IMR-90 (cell line): ENCODE results near the gene ITPK1. TPM values are rescaled to one million over a fixed set of nuclear protein-coding genes. Genes with fewer than 3 reads are reported as not detected.

Experiments used
- ATAC-seq: fragments of 200-7000 bp; cut with Tn5 transposase; 2 replicates; pipeline ENCODE4 v1.9.1; 2020; ENCODE audit warnings: low read depth, mild to moderate bottlenecking, moderate library complexity
- BruUV-seq: library from RNA; stranded (reverse); fragments of 400-500 nt; replicated peaks from 2 replicates; lab custom pipeline; 2021; lab: Mats Ljungman, UMichigan
- CTCF ChIA-PET: fragments of 300-600 bp; formaldehyde crosslinking; extraction: SDS; loops from one replicate; lab custom pipeline; 2021; ENCODE audit warnings: antibody characterized with exemption; lab: Yijun Ruan, JAX
- POLR2A ChIA-PET: fragments of 300-600 bp; sonication (Branson Sonifier 250); formaldehyde crosslinking; loops from one replicate; lab custom pipeline; 2022; ENCODE audit warnings: antibody characterized with exemption; ENCODE audit not compliant: unreplicated experiment; lab: Charles Lee
- DNase-seq: peaks from one replicate; pipeline ENCODE4 v3.0.0; 2013
- H2AFZ ChIP-seq: replicated peaks from 2 replicates; pipeline ENCODE3; 2013; ENCODE audit warnings: low read length, mild to moderate bottlenecking; ENCODE audit not compliant: poor library complexity
- H2AK5ac ChIP-seq: 2 replicates; pipeline ENCODE4 v1.6.1; 2013; ENCODE audit warnings: low read depth, low read length, inconsistent platforms
- H2AK9ac ChIP-seq: replicated peaks from 2 replicates; pipeline ENCODE3; 2013; ENCODE audit warnings: mild to moderate bottlenecking, low read depth, low read length, moderate library complexity; ENCODE audit not compliant: poor library complexity
- H2BK120ac ChIP-seq: 2 replicates; pipeline ENCODE4 v1.6.1; 2013; ENCODE audit warnings: low read depth, low read length, inconsistent platforms
- H2BK15ac ChIP-seq: 3 replicates; pipeline ENCODE4 v1.6.1; 2013; ENCODE audit warnings: low read depth, low read length, inconsistent platforms
- H2BK20ac ChIP-seq: 2 replicates; pipeline ENCODE4 v1.6.1; 2013; ENCODE audit warnings: low read depth, mild to moderate bottlenecking, inconsistent platforms, low read length, moderate library complexity
- H2BK5ac ChIP-seq: 2 replicates; pipeline ENCODE4 v1.6.1; 2013; ENCODE audit warnings: mild to moderate bottlenecking, low read depth, low read length, inconsistent platforms; ENCODE audit not compliant: poor library complexity, severe bottlenecking
- H3K14ac ChIP-seq: replicated peaks from 2 replicates; pipeline ENCODE4 v1.6.1; 2013; ENCODE audit warnings: low read depth, low read length, inconsistent platforms
- H3K18ac ChIP-seq: 2 replicates; pipeline ENCODE4 v1.6.1; 2013; ENCODE audit warnings: low read depth, low read length, control low read depth
- H3K23ac ChIP-seq: 2 replicates; pipeline ENCODE4 v1.6.1; 2013; ENCODE audit warnings: low read depth, low read length, inconsistent platforms
- H3K27ac ChIP-seq: 2 replicates; pipeline ENCODE4 v1.5.1; 2013; ENCODE audit warnings: mild to moderate bottlenecking, control low read depth, low read length; ENCODE audit not compliant: insufficient read depth
- H3K27me3 ChIP-seq: 2 replicates; pipeline ENCODE4 v1.6.1; 2013; ENCODE audit warnings: low read length; ENCODE audit not compliant: control insufficient read depth, insufficient read depth
- H3K36me3 ChIP-seq: 2 replicates; pipeline ENCODE4 v1.6.1; 2013; ENCODE audit warnings: low read length, mixed read lengths; ENCODE audit not compliant: control insufficient read depth, insufficient read depth
- H3K4ac ChIP-seq: 2 replicates; pipeline ENCODE4 v1.6.1; 2013; ENCODE audit warnings: low read depth, low read length, inconsistent platforms
- H3K4me1 ChIP-seq: 2 replicates; pipeline ENCODE4 v1.6.1; 2013; ENCODE audit warnings: low read length, mixed read lengths; ENCODE audit not compliant: control insufficient read depth, insufficient read depth
- H3K4me2 ChIP-seq: 2 replicates; pipeline ENCODE4 v1.6.1; 2013; ENCODE audit warnings: low read depth, mild to moderate bottlenecking, control low read depth, low read length, moderate library complexity
- H3K4me3 ChIP-seq: 2 replicates; pipeline ENCODE4 v1.5.1; 2013; ENCODE audit warnings: low read depth, mild to moderate bottlenecking, control low read depth, low read length, moderate library complexity; ENCODE audit not compliant: insufficient read depth
- H3K56ac ChIP-seq: 2 replicates; pipeline ENCODE4 v1.6.1; 2013; ENCODE audit warnings: low read length, inconsistent platforms; ENCODE audit not compliant: insufficient read depth; ENCODE audit errors: extremely low read depth
- H3K79me1 ChIP-seq, 2 experiments: 2 replicates each; pipeline ENCODE4 v1.6.1; 2013; ENCODE audit warnings: low read length in 2 of 2, inconsistent platforms in 1 of 2, low read depth in 1 of 2
- H3K9ac ChIP-seq: 2 replicates; pipeline ENCODE4 v1.6.1; 2013; ENCODE audit warnings: low read depth, low read length, control low read depth
- H3K9me1 ChIP-seq: 2 replicates; pipeline ENCODE4 v1.6.1; 2013; ENCODE audit warnings: low read length, inconsistent platforms; ENCODE audit not compliant: insufficient read depth
- H3K9me3 ChIP-seq: 2 replicates; pipeline ENCODE4 v1.6.1; 2013; ENCODE audit warnings: low read length; ENCODE audit not compliant: control insufficient read depth, insufficient read depth
- H4K20me1 ChIP-seq: 2 replicates; pipeline ENCODE4 v1.6.1; 2013; ENCODE audit warnings: low read length, inconsistent platforms; ENCODE audit not compliant: insufficient read depth
- H4K5ac ChIP-seq: 2 replicates; pipeline ENCODE4 v1.6.1; 2013; ENCODE audit warnings: mild to moderate bottlenecking, low read depth, low read length, control low read depth
- H4K8ac ChIP-seq, 2 experiments: 2 replicates each; pipeline ENCODE4 v1.6.1; 2013; ENCODE audit warnings: low read depth in 2 of 2, low read length in 2 of 2, control low read depth in 1 of 2, inconsistent platforms in 1 of 2
- H4K91ac ChIP-seq: 2 replicates; pipeline ENCODE4 v1.6.1; 2013; ENCODE audit warnings: low read depth, low read length, inconsistent platforms; ENCODE audit not compliant: insufficient read depth
- CEBPB ChIP-seq: IDR thresholded peaks from 2 replicates; pipeline ENCODE4 v1.6.1; 2012; ENCODE audit warnings: low read depth, low read length, improper control_type of control experiment
- CHD1 ChIP-seq: IDR thresholded peaks from 2 replicates; pipeline ENCODE4 v1.6.1; 2012; ENCODE audit warnings: low read depth, low read length, improper control_type of control experiment
- FOS ChIP-seq: fragments of 150-350 bp; IDR thresholded peaks from 2 replicates; pipeline ENCODE4 v1.6.1; 2016; ENCODE audit warnings: low read depth, low read length
- MAFK ChIP-seq: IDR thresholded peaks from 2 replicates; pipeline ENCODE4 v1.6.1; 2012; ENCODE audit warnings: low read depth, low read length, improper control_type of control experiment
- MAZ ChIP-seq: IDR thresholded peaks from 2 replicates; pipeline ENCODE4 v1.6.1; 2012; ENCODE audit warnings: low read depth, mild to moderate bottlenecking, low read length, improper control_type of control experiment, moderate library complexity, borderline replicate concordance
- MXI1 ChIP-seq: IDR thresholded peaks from 2 replicates; pipeline ENCODE4 v1.6.1; 2012; ENCODE audit warnings: low read depth, mild to moderate bottlenecking, low read length, moderate library complexity, borderline replicate concordance
- NFE2L2 ChIP-seq: fragments of 150-350 bp; IDR thresholded peaks from 2 replicates; pipeline ENCODE4 v1.6.1; 2016; ENCODE audit warnings: low read depth, mild to moderate bottlenecking, low read length
- POLR2A ChIP-seq: IDR thresholded peaks from 2 replicates; pipeline ENCODE4 v1.6.1; 2012; ENCODE audit warnings: mild to moderate bottlenecking, low read depth, low read length
- RAD21 ChIP-seq: IDR thresholded peaks from 2 replicates; pipeline ENCODE4 v1.6.1; 2012; ENCODE audit warnings: low read length, improper control_type of control experiment
- RCOR1 ChIP-seq: IDR thresholded peaks from 2 replicates; pipeline ENCODE4 v1.6.1; 2012; ENCODE audit warnings: mild to moderate bottlenecking, low read length, improper control_type of control experiment; ENCODE audit not compliant: insufficient replicate concordance
- RFX5 ChIP-seq: IDR thresholded peaks from 2 replicates; pipeline ENCODE4 v1.8.0; 2012; ENCODE audit warnings: low read depth, mild to moderate bottlenecking, low read length, moderate library complexity
- USF2 ChIP-seq: fragments of 150-350 bp; IDR thresholded peaks from 2 replicates; pipeline ENCODE4 v1.6.1; 2017; ENCODE audit warnings: mild to moderate bottlenecking, antibody characterized with exemption, low read length, low read depth
- WGBS, 2 experiments: methylation state at CpG; one replicate each; pipeline versions ENCODE4 v1.1.5 to v1.1.7; 2013; ENCODE audit warnings: missing lambda C conversion rate in 2 of 2; ENCODE audit not compliant: insufficient read length in 1 of 2; ENCODE audit errors: extremely low coverage in 2 of 2; 5-methylcytosine and 5-hydroxymethylcytosine counted together
- dilution Hi-C: fragments of 300-500 bp; cut with HindIII; formaldehyde crosslinking; loops from one replicate; pipeline ENCODE4 v1.14.3; 2018; ENCODE audit warnings: low sequenced_read_pairs; ENCODE audit not compliant: unreplicated experiment
- in situ Hi-C: fragments of 300-500 bp; cut with MboI; formaldehyde crosslinking; loops from 3 replicates; pipeline ENCODE4 v1.14.3; 2019; ENCODE audit warnings: low sequenced_read_pairs, inconsistent platforms, mixed read lengths
- intact Hi-C: fragments of 100-400 bp; cut with micrococcal nuclease; formaldehyde crosslinking; loops from 2 replicates; pipeline ENCODE4 v1.10.0; 2022
- polyA plus RNA-seq, 3 experiments: library from polyadenylated mRNA; depleted of rRNA; stranded (reverse); fragments of >200 nt; gene quantifications; 2 replicates each; pipeline ENCODE4 v1.2.3, GENCODE V29; 2012; ENCODE audit warnings: low replicate concordance in 1 of 3
- total RNA-seq: library from RNA; depleted of rRNA; stranded (reverse); fragments of >200 nt; gene quantifications from 2 replicates; pipeline ENCODE4 v1.2.3, GENCODE V29; 2012
- TF ChIP-seq, protein P1 (sequence below): fragments of 150-350 bp; IDR thresholded peaks from 2 replicates; pipeline ENCODE4 v1.6.1; 2016; ENCODE audit warnings: low read depth, mild to moderate bottlenecking, low read length, moderate library complexity, borderline replicate concordance
- TF ChIP-seq, protein P2 (sequence below): conservative IDR thresholded peaks from 2 replicates; pipeline ENCODE4 v1.5.1; 2012; ENCODE audit warnings: mild to moderate bottlenecking, low read depth, low read length, improper control_type of control experiment

Gene ITPK1
- total and polyA plus RNA-seq, 2 of the 4 experiments (the other 2 are of a cell fraction): 21.7 to 26.9 TPM

GRCh38 chr14:92994131-92994676, 121.5 kb downstream of the ITPK1 start:
- H2AFZ ChIP-seq: no peak overlapping the region
- H4K5ac ChIP-seq: no peak overlapping the region
- no peaks in the 10 kb centered on the region for H3K27me3 ChIP-seq
- intact Hi-C loops (no loop called here), in situ Hi-C loops (no loop called here), dilution Hi-C loops (no loop called here)
- H2BK5ac ChIP-seq: no peak overlapping the region
- WGBS, 2 experiments: 100% methylated on average over 1 of the region's 12 CpGs; no CpG with 5 or more reads in 1 of the 2 experiments
- H2BK15ac ChIP-seq: no peak overlapping the region
- H3K27ac ChIP-seq: no peak overlapping the region
- TF ChIP-seq USF2 (no peak), MAZ (no peak), FOS (no peak), RAD21 (no peak), CEBPB (no peak), CHD1 (no peak), NFE2L2 (no peak), RCOR1 (no peak), POLR2A (no peak), MXI1 (no peak), MAFK (no peak), RFX5 (no peak)
- TF ChIP-seq, protein P1, sequence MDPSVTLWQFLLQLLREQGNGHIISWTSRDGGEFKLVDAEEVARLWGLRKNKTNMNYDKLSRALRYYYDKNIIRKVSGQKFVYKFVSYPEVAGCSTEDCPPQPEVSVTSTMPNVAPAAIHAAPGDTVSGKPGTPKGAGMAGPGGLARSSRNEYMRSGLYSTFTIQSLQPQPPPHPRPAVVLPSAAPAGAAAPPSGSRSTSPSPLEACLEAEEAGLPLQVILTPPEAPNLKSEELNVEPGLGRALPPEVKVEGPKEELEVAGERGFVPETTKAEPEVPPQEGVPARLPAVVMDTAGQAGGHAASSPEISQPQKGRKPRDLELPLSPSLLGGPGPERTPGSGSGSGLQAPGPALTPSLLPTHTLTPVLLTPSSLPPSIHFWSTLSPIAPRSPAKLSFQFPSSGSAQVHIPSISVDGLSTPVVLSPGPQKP: no peak
- TF ChIP-seq, protein P2, sequence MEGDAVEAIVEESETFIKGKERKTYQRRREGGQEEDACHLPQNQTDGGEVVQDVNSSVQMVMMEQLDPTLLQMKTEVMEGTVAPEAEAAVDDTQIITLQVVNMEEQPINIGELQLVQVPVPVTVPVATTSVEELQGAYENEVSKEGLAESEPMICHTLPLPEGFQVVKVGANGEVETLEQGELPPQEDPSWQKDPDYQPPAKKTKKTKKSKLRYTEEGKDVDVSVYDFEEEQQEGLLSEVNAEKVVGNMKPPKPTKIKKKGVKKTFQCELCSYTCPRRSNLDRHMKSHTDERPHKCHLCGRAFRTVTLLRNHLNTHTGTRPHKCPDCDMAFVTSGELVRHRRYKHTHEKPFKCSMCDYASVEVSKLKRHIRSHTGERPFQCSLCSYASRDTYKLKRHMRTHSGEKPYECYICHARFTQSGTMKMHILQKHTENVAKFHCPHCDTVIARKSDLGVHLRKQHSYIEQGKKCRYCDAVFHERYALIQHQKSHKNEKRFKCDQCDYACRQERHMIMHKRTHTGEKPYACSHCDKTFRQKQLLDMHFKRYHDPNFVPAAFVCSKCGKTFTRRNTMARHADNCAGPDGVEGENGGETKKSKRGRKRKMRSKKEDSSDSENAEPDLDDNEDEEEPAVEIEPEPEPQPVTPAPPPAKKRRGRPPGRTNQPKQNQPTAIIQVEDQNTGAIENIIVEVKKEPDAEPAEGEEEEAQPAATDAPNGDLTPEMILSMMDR: no peak
- no peaks in the 10 kb centered on the region; the same call in 1 of the 2 replicates for H4K20me1 ChIP-seq
- no peak overlapping the region for H2AK9ac ChIP-seq
- no peak overlapping the region for H2BK20ac ChIP-seq
- no peak overlapping the region for H3K4ac ChIP-seq
- H3K36me3 ChIP-seq: no peaks in the 10 kb centered on the region; the same call in 1 of the 2 replicates
- H3K4me2 ChIP-seq: no peak overlapping the region
- H3K4me1 ChIP-seq: no peaks in the 10 kb centered on the region
- ATAC-seq (no peak), DNase-seq (no peak)
- BruUV-seq: no TSS peak
- no peak overlapping the region for H2AK5ac ChIP-seq
- H3K56ac ChIP-seq: no peak overlapping the region
- no peak overlapping the region for H3K4me3 ChIP-seq
- no peak overlapping the region for H3K18ac ChIP-seq
- H4K91ac ChIP-seq: no peak overlapping the region
- H3K9ac ChIP-seq: no peak overlapping the region
- H3K9me3 ChIP-seq: no peaks in the 10 kb centered on the region
- no peak overlapping the region for H4K8ac ChIP-seq
- H2BK120ac ChIP-seq: no peak overlapping the region
- CTCF ChIA-PET: no interaction called here
- 0 out of 2 replicates have a peak, but pooled peaks cover 4% of the 10 kb centered on the region for H3K9me1 ChIP-seq
- no peaks in the 10 kb centered on the region for H3K79me1 ChIP-seq
- POLR2A ChIA-PET: no interaction called here
- no peak overlapping the region for H3K23ac ChIP-seq
- no peak overlapping the region for H3K14ac ChIP-seq
